H1 (cell line): ENCODE measurements around the gene CCNT2.

Source experiments
- ATF2 ChIP-seq: IDR thresholded peaks from 2 replicates; pipeline ENCODE4 v1.6.1; 2012; ENCODE audit warnings: low read length, inconsistent platforms
- BRCA1 ChIP-seq: IDR thresholded peaks from 2 replicates; pipeline ENCODE4 v1.6.1; 2012; ENCODE audit warnings: low read depth, low read length, improper control_type of control experiment
- CTCF ChIP-seq, 3 experiments: IDR thresholded peaks; 1 replicate in 2 of 3; 2 replicates in 1 of 3; pipeline versions ENCODE4 v1.5.1 to v1.6.1; 2011; ENCODE audit warnings: low read length in 3 of 3, mild to moderate bottlenecking in 3 of 3, inconsistent platforms in 2 of 3, low read depth in 1 of 3, moderate library complexity in 1 of 3; ENCODE audit not compliant: insufficient read depth in 1 of 3; ENCODE audit errors: control extremely low read depth in 1 of 3
- EP300 ChIP-seq, 2 experiments: IDR thresholded peaks; 1 replicate in 1 of 2; 2 replicates in 1 of 2; pipeline ENCODE4 v1.6.1; 2011 to 2012; ENCODE audit warnings: low read depth in 2 of 2, low read length in 2 of 2, mild to moderate bottlenecking in 2 of 2, borderline replicate concordance in 1 of 2, inconsistent platforms in 1 of 2, moderate library complexity in 1 of 2
- FOSL1 ChIP-seq: IDR thresholded peaks from 2 replicates; pipeline ENCODE4 v1.6.1; 2011; ENCODE audit warnings: mild to moderate bottlenecking, low read depth, low read length, moderate library complexity; ENCODE audit not compliant: insufficient read depth
- MAX ChIP-seq: IDR thresholded peaks from 2 replicates; pipeline ENCODE4 v1.6.1; 2012; ENCODE audit warnings: inconsistent platforms
- POLR2A ChIP-seq, 2 experiments: IDR thresholded peaks; 1 replicate in 1 of 2; 2 replicates in 1 of 2; pipeline ENCODE4 v1.6.1; 2011; ENCODE audit warnings: low read depth in 2 of 2, low read length in 2 of 2, mild to moderate bottlenecking in 2 of 2; ENCODE audit errors: control extremely low read depth in 1 of 2
- RNF2 ChIP-seq: fragments of 200-900, 300-1000 bp; sonication (generic); IDR thresholded peaks from 2 replicates; pipeline ENCODE4 v1.7.1; 2016; ENCODE audit warnings: borderline replicate concordance, low read depth, mild to moderate bottlenecking, antibody characterized with exemption, low read length; ENCODE audit not compliant: poor library complexity, severe bottlenecking; ENCODE audit errors: missing control alignments
- RXRA ChIP-seq: IDR thresholded peaks from 2 replicates; pipeline ENCODE4 v1.6.1; 2011; ENCODE audit warnings: low read depth, mild to moderate bottlenecking, low read length, moderate library complexity; ENCODE audit not compliant: insufficient read depth
- SIN3A ChIP-seq, 2 experiments: IDR thresholded peaks in 1 of 2; conservative IDR thresholded peaks in 1 of 2; 2 replicates each; pipeline ENCODE4 v1.6.1; 2011 to 2012; ENCODE audit warnings: low read length in 2 of 2, improper control_type of control experiment in 1 of 2, low read depth in 1 of 2, mild to moderate bottlenecking in 1 of 2
- SRF ChIP-seq: IDR thresholded peaks from 2 replicates; pipeline ENCODE4 v1.6.1; 2011; ENCODE audit warnings: mild to moderate bottlenecking, low read depth, low read length, moderate library complexity
- YY1 ChIP-seq: IDR thresholded peaks from 2 replicates; pipeline ENCODE4 v1.6.1; 2011; ENCODE audit warnings: low read depth, mild to moderate bottlenecking, low read length
- ZNF274 ChIP-seq: IDR thresholded peaks from 2 replicates; pipeline ENCODE4 v1.7.0; 2012; ENCODE audit warnings: low read length, borderline replicate concordance; ENCODE audit errors: extremely low read depth

GRCh38 chr2:134910763-134911399, 7.7 kb upstream of the CCNT2 start:
- no peak for TF ChIP-seq POLR2A (IDR thresholded peaks at IDR 0.05; ENCODE audit: control extremely low read depth in 1 of 2, low read depth in 2 of 2, low read length in 2 of 2)
- TF ChIP-seq RNF2: no peak
- no peak for TF ChIP-seq CTCF (IDR thresholded peaks at IDR 0.05; ENCODE audit: control extremely low read depth in 1 of 3, insufficient read depth in 1 of 3, low read depth in 1 of 3, low read length in 3 of 3)
- no peak for TF ChIP-seq MAX
- no peak for TF ChIP-seq ZNF274
- no peak for TF ChIP-seq ATF2
- no peak for TF ChIP-seq BRCA1
- no peak for TF ChIP-seq EP300 (IDR thresholded peaks at IDR 0.05; ENCODE audit: borderline replicate concordance in 1 of 2, low read depth in 2 of 2, low read length in 2 of 2)
- no peak for TF ChIP-seq SRF
- no peak for TF ChIP-seq SIN3A (conservative IDR thresholded peaks at IDR 0.05 in 1 of 2, IDR thresholded peaks at IDR 0.05 in 1 of 2; ENCODE audit: low read depth in 1 of 2, low read length in 2 of 2)
- no peak for TF ChIP-seq FOSL1
- no peak for TF ChIP-seq YY1
- no peak for TF ChIP-seq RXRA
